GM21526 (cell line): Measurements from ENCODE around the gene SSH2.

ENCODE experiments used
- ATAC-seq: cut with Tn5 transposase; IDR thresholded peaks from one replicate; pipeline ENCODE4 v1.9.1; 2021; ENCODE audit warnings: moderate library complexity; ENCODE audit not compliant: unreplicated experiment, low FRiP score

The SSH2 gene

GRCh38 chr17:29648005-29648404, 282.0 kb downstream of the SSH2 start:
- no peak for ATAC-seq

GRCh38 chr17:29645515-29646051, 284.4 kb downstream of the SSH2 start:
- no peak for ATAC-seq

GRCh38 chr17:29643817-29644160, 286.2 kb downstream of the SSH2 start:
- no peak for ATAC-seq

GRCh38 chr17:29642171-29642611, 287.8 kb downstream of the SSH2 start:
- ATAC-seq, result no peak

GRCh38 chr17:29640981-29641642, 288.9 kb downstream of the SSH2 start:
- no peak for ATAC-seq

GRCh38 chr17:29640413-29640812, 289.6 kb downstream of the SSH2 start:
- ATAC-seq, result no peak

GRCh38 chr17:29633886-29634285, 296.1 kb downstream of the SSH2 start:
- ATAC-seq, result no peak

GRCh38 chr17:29630630-29631193, 299.3 kb downstream of the SSH2 start:
- no peak for ATAC-seq

- no peak for ATAC-seq
Observed at GRCh38 chr17:29629839-29630238, 300.2 kb downstream of the SSH2 start.

- ATAC-seq, result no peak
Observed at GRCh38 chr17:29628644-29629043, 301.4 kb downstream of the SSH2 start.

GRCh38 chr17:29627951-29628350, 302.1 kb downstream of the SSH2 start:
- ATAC-seq, result no peak

GRCh38 chr17:29625037-29625750, 304.8 kb downstream of the SSH2 start:
- no peak for ATAC-seq

GRCh38 chr17:29624586-29624985, 305.4 kb downstream of the SSH2 start:
- ATAC-seq, result no peak

GRCh38 chr17:29623283-29623647, 306.8 kb downstream of the SSH2 start:
- ATAC-seq, result no peak

- no peak for ATAC-seq
Observed at GRCh38 chr17:29622337-29623282, 307.4 kb downstream of the SSH2 start, which contains the start of gene CORO6. Gene CORO6 (minus strand): TSS chr17:29622912. CDS start chr17:29621421, 1,491 bp downstream.

- ATAC-seq, result no peak
Observed at GRCh38 chr17:29621751-29622194, 308.3 kb downstream of the SSH2 start.

- ATAC-seq, result no peak
Observed at GRCh38 chr17:29620779-29621500, 309.1 kb downstream of the SSH2 start.

GRCh38 chr17:29620271-29620670, 309.8 kb downstream of the SSH2 start:
- ATAC-seq, result no peak

- no peak for ATAC-seq
Observed at GRCh38 chr17:29619251-29619650, 310.8 kb downstream of the SSH2 start.
